Measurements from ENCODE around the gene GLOD4. TPM values are rescaled to one million over a fixed set of nuclear protein-coding genes. Genes with fewer than 3 reads are reported as not detected.
"Not testable (repeated sequence)": the region's sequence is repeated elsewhere in the genome, so short reads cannot be mapped to it uniquely, and the experiment has no call there.

The GLOD4 gene
- total and polyA plus RNA-seq, 5 donors = 23.6 to 42.9 (median 32.6) TPM

DNA sequence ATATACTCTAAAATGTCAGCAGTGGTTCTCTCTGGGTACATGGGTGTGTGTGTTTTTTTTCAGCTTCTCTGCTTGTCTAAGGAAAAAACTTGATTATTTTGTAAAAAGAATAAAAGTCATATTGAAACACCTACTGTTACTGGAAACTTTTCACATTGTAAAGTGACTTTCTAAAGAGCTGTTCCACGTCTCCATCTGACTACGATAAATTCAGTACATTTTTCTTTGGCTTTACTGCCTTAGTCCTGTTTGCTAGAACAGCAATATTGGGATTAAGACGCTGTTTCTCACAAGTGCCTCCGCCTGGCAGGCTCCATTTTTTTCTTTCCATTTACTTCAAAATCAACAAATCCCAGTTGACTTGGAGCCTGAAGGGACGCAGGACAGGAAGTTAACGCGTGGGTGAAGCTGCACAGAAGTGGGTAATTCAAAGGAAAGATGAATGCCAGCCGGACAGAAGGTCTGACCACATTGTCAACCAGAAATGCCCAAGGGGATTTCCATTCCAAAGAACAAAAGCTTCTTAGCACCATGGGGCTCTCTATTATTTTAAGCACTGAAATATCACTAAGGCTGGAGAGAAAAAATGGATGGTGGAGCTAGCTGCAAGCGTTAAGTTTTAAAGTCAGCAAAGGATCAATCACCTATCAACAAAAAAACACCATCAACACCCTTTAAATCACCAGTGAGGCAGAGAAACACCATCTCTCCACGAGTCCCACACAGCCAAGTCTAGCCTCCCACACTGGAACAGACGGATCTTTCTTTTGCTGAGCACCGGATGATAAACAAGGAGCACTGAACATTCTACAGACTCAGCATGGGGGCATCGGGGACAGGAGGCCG, 8.4 kb downstream of the GLOD4 start:
- intact Hi-C loops (cut with DNase I) = no loop called here
- no peaks in the 10 kb centered on the region for H3K4me1 ChIP-seq (ENCODE audit: control insufficient read depth, insufficient read depth, low read length)
- H3K9me3 ChIP-seq (ENCODE audit: control insufficient read depth, low read length) = no peaks in the 10 kb centered on the region
- no peak overlapping the region for H3K4me3 ChIP-seq (ENCODE audit: low read length)
- DNase-seq (no peak), ATAC-seq (no peak)
- H3K27ac ChIP-seq (ENCODE audit: low read length) = no peak overlapping the region
- WGBS = 74% methylated on average over 14 of the region's 14 CpGs
- no peaks in the 10 kb centered on the region for H3K27me3 ChIP-seq (ENCODE audit: control insufficient read depth, insufficient read depth)

DNA sequence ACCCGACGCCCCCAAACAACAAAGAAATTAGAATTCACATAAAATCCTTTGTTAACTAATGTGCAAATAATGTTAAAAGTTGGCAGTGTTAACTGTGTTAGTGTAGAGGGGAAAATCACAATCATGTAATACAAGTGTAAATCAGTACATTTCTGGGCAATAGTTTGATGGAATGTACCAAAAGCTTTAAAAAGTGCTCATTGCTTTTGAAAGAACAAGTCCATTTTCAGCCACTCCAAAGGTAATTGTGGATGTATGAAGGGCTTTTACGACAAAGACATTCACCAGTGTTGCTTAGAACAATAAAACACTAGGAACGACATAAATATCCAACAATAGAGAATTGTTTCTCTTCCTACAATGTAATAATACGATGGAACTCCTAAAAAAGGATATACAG, 9.1 kb downstream of the GLOD4 start:
- 80% methylated on average over 5 of the region's 5 CpGs for WGBS
- ATAC-seq (no peak), DNase-seq (no peak)
- Histone ChIP-seq H3K27ac (ENCODE audit: low read length) (no peak overlapping the region), H3K4me3 (ENCODE audit: low read length) (no peak overlapping the region), H3K4me1 (ENCODE audit: control insufficient read depth, insufficient read depth, low read length) (no peaks in the 10 kb centered on the region), H3K27me3 (ENCODE audit: control insufficient read depth, insufficient read depth) (no peaks in the 10 kb centered on the region), H3K9me3 (ENCODE audit: control insufficient read depth, low read length) (no peaks in the 10 kb centered on the region)
- intact Hi-C loops (cut with DNase I) = no loop called here

DNA sequence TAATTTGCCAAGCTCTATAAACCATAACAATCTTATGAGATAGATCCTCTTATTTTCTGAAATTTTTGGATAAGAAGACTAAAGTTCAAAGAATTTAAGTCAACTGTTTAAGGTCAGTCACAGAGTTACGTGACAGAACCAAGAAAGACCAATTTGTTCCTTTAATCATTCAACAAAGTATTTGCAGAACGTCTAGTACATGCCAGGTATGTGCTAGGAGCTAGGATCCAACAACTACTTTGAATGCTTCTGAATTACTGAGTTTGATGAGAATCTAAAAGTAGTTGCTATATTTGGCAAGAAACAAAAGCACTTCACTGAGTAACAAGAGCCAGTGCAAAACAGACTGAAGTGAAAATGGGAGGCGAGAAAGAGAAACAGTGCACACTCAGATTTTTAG, 15.0 kb downstream of the GLOD4 start:
- Histone ChIP-seq H3K4me3 (ENCODE audit: low read length) (no peak overlapping the region), H3K27ac (ENCODE audit: low read length) (no peak overlapping the region), H3K27me3 (ENCODE audit: control insufficient read depth, insufficient read depth) (no peaks in the 10 kb centered on the region), H3K4me1 (ENCODE audit: control insufficient read depth, insufficient read depth, low read length) (no peaks in the 10 kb centered on the region), H3K9me3 (ENCODE audit: control insufficient read depth, low read length) (no peaks in the 10 kb centered on the region)
- ATAC-seq (no peak), DNase-seq (no peak)
- intact Hi-C loops (cut with DNase I) = no loop called here
- 73% methylated on average over 3 of the region's 3 CpGs for WGBS

DNA sequence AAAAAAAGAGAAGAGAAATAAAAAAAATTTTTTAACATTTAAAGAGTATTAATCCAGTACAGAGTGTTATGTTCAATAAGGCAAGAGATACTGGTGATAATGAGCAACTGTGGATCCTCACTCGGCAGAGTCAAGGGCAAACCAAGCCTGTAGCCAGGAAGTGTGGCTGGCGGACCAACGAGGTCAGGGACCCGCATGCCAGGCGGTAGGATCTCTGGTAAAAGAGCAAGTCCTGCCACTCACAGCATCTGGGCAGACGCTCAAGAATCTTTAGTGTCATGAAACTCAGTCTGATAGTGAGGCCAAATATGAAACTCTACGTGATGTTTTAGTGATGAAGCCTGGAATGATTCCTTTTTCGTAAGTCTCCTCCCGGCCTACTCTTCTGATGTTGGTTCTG, 21.7 kb downstream of the GLOD4 start:
- ATAC-seq (peak; percentile 79 to 80), DNase-seq (peak; percentile 46 to 80 (median 61))
- Histone ChIP-seq H3K4me3 (ENCODE audit: low read length) (no peak overlapping the region), H3K9me3 (ENCODE audit: control insufficient read depth, low read length) (no peaks in the 10 kb centered on the region), H3K27ac (ENCODE audit: low read length) (peak overlapping the region; percentile 75), H3K4me1 (ENCODE audit: control insufficient read depth, insufficient read depth, low read length) (no peaks in the 10 kb centered on the region), H3K27me3 (ENCODE audit: control insufficient read depth, insufficient read depth) (no peaks in the 10 kb centered on the region)
- 65% methylated on average over 9 of the region's 9 CpGs for WGBS
- intact Hi-C loops (cut with DNase I) = no loop called here

DNA sequence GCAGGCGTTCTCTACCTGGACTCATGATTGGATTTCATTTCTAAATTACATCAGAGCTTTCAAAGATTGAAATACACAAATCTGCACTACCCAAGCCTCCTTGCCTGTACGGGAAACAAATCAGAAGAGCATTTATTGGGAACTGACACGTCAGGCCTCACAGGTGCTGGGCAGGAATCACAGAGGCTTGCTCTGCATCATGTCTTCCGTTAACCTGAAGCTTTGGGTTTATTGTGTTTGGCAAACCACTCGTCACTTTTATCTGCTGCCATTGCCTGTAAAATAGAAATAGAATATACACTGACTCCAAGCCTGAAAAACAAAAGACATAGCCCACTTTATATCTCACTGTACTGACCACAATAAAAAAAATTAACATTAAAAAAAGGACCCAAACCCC, 22.1 kb downstream of the GLOD4 start:
- WGBS = 67% methylated on average over 5 of the region's 5 CpGs
- ATAC-seq (no peak), DNase-seq (no peak)
- no peak overlapping the region for H3K4me3 ChIP-seq (ENCODE audit: low read length)
- peak overlapping the region; percentile 91 for H3K27ac ChIP-seq (ENCODE audit: low read length)
- H3K9me3 ChIP-seq (ENCODE audit: control insufficient read depth, low read length) = no peaks in the 10 kb centered on the region
- intact Hi-C loops (cut with DNase I) = no loop called here
- H3K4me1 ChIP-seq (ENCODE audit: control insufficient read depth, insufficient read depth, low read length) = no peaks in the 10 kb centered on the region
- no peaks in the 10 kb centered on the region for H3K27me3 ChIP-seq (ENCODE audit: control insufficient read depth, insufficient read depth)

DNA sequence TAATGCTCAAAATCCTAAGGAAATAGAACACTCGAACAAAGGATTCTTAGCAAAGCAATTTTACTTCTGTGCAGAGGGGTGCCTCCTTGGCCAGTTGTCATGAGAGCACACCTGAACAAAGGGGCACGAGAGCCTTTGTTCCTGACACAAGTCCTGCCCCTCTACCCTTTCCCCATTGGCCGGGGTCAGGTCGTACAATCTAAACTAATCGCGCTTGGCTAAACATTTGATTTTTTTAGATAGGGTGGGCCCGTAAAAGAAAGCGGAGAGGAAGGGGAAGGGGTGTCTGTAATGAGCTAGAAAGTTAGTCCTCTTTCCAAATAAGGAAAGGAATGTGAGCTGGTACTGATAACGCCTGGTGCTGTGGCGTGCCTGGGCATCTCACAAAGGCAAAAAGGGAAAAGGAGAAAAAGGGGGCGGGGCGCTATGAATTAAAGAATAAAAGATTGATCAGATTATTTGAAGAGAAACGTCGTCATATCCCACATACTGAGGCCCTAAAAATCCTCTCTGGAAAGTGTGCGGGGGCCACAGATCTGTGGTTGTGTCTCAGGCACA, 26.0 kb downstream of the GLOD4 start:
- peak overlapping the region; percentile 45 for H3K27ac ChIP-seq (ENCODE audit: low read length)
- H3K9me3 ChIP-seq (ENCODE audit: control insufficient read depth, low read length); DNase-seq; intact Hi-C loops (cut with DNase I); H3K27me3 ChIP-seq (ENCODE audit: control insufficient read depth, insufficient read depth); H3K4me1 ChIP-seq (ENCODE audit: control insufficient read depth, insufficient read depth, low read length); H3K4me3 ChIP-seq (ENCODE audit: low read length); ATAC-seq: not testable (repeated sequence)
- WGBS = 48% methylated on average over 15 of the region's 15 CpGs

DNA sequence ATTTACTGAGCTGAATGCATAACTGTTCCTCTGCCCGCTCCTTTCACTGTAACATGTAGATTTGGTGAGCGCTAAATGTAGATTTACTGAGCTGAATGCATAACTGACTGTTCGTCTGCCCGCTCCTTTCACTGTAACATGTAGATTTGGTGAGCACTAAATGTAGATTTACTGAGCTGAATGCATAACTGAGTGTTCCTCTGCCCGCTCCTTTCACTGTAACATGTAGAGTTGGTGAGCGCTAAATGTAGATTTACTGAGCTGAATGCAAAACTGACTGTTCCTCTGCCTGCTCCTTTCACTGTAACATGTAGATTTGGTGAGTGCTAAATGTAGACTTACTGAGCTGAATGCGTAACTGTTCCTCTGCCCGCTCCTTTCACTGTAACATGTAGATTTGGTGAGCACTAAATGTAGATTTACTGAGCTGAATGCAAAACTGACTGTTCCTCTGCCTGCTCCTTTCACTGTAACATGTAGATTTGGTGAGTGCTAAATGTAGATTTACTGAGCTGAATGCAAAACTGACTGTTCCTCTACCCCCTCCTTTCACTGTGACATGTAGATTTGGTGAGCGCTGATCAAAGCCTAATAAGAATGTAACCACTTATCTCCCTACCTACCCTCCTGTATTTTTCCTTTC, 26.6 kb downstream of the GLOD4 start:
- DNase-seq; H3K4me1 ChIP-seq (ENCODE audit: control insufficient read depth, insufficient read depth, low read length); H3K27ac ChIP-seq (ENCODE audit: low read length); H3K4me3 ChIP-seq (ENCODE audit: low read length); H3K9me3 ChIP-seq (ENCODE audit: control insufficient read depth, low read length); intact Hi-C loops (cut with DNase I); H3K27me3 ChIP-seq (ENCODE audit: control insufficient read depth, insufficient read depth); ATAC-seq: not testable (repeated sequence)
- 94% methylated on average over 9 of the region's 9 CpGs for WGBS

DNA sequence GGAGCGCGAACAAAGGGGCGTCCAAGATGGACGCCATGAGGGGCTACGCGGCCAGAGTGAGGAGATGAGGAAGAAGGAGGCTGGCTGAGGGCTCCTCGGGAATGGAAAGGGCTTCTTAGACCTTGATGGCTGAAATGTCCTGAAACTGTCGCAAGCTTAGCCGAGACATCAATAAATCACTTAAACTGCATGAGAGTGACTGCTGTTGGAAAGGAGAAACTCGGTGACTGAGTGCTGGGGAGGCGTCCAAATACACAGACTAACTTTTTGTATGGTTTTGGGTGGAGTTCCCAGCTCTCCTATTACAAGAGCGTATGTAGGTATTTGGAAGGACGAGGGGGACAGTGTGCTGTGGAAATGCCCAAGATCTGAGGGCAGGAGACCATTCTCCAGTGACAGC, 28.7 kb downstream of the GLOD4 start:
- Histone ChIP-seq H3K27me3 (ENCODE audit: control insufficient read depth, insufficient read depth) (no peaks in the 10 kb centered on the region), H3K4me1 (ENCODE audit: control insufficient read depth, insufficient read depth, low read length) (peaks cover 2% of the 10 kb centered on the region), H3K9me3 (ENCODE audit: control insufficient read depth, low read length) (no peaks in the 10 kb centered on the region), H3K4me3 (ENCODE audit: low read length) (no peak overlapping the region), H3K27ac (ENCODE audit: low read length) (no peak overlapping the region)
- ATAC-seq (no peak), DNase-seq (no peak)
- intact Hi-C loops (cut with DNase I) = no loop called here
- 78% methylated on average over 13 of the region's 13 CpGs for WGBS

DNA sequence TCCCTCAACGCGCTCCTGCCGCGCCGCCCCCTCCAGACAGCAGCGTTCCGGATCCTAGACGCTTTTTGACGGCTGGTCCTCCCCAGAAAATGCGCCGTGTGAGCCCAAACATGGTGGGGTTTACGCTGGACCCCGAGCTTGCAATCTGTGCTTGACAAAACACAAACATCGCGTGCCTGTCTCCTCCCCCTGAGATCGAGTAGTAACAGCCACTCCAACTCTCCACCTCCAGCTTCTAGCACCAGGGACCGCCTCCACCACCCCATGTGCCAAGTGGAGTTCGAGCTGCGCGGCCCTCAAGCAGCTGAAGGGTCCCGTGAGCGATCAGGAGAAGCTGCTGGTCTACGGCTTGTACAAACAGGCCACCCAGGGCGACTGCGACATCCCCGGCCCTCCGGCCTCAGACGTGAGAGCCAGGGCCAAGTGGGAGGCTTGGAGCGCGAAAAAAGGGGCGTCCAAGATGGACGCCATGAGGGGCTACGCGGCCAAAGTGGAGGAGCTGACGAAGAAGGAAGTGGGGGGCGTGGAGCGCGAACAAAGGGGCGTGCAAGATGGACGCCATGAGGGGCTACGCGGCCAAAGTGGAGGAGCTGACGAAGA, 29.4 kb downstream of the GLOD4 start:
- Histone ChIP-seq H3K4me1 (ENCODE audit: control insufficient read depth, insufficient read depth, low read length) (peaks cover 2% of the 10 kb centered on the region), H3K9me3 (ENCODE audit: control insufficient read depth, low read length) (no peaks in the 10 kb centered on the region), H3K4me3 (ENCODE audit: low read length) (peak overlapping the region; percentile 64), H3K27me3 (ENCODE audit: control insufficient read depth, insufficient read depth) (no peaks in the 10 kb centered on the region), H3K27ac (ENCODE audit: low read length) (peak overlapping the region; percentile 49)
- DNase-seq = peak; percentile 83 to 93 (median 90)
- intact Hi-C loops (cut with DNase I) = no loop called here
- WGBS = 18% methylated on average over 43 of the region's 43 CpGs
- peak; percentile 85 to 86 for ATAC-seq

DNA sequence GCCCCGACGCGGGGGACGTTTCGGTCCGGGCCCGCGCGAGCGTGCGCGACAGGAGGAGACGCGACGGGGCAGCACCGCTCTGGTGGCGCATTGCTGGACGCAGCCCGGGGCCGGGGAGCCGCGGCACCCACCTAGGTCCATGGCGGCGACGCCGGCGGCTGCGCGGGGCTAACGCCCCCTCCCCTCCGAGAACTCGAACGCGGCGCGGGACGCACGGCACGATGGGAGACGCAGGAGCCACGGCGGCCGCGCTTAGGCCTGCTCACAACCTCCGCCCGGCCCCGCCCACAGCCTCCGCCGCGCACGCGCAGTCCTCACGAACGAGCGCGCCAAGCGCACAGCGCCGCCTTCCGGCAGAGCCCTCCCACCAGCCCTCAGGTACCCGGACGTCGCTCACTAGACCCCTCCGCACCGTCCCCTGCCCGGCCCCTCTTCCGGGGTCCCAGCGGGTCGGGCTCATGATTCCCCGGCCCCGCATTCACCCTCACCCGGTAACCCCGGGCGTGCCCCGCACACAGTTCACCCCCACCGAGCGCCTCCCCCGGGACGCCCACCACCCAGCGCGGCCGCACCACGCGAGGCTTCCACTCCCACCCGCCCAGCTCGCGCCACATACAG, 30.0 kb downstream of the GLOD4 start, which contains the start of gene GEMIN4:
TSS of gene GEMIN4 (minus strand) at position 263 of the 618 bp plus-strand sequence. CDS start at position 141, 122 bp downstream.
- peak within 1 kb of the TSS; percentile 64 for H3K4me3 ChIP-seq (ENCODE audit: low read length)
- intact Hi-C loops (cut with DNase I) = no loop called here
- peak within 1 kb of the TSS; percentile 49 for H3K27ac ChIP-seq (ENCODE audit: low read length)
- peak; percentile 93 for ATAC-seq
- no peaks in the 10 kb centered on the region for H3K9me3 ChIP-seq (ENCODE audit: control insufficient read depth, low read length)
- WGBS = under 1% methylated on average over 87 of the region's 87 CpGs
- no peaks in the 10 kb centered on the region for H3K27me3 ChIP-seq (ENCODE audit: control insufficient read depth, insufficient read depth)
- H3K4me1 ChIP-seq (ENCODE audit: control insufficient read depth, insufficient read depth, low read length) = peaks cover 2% of the 10 kb centered on the region
- DNase-seq = peak; percentile 92 to 98 (median 98)
